SK-N-SH (cell line): ENCODE results near the gene DNAJA2. TPM values are rescaled to one million over a fixed set of nuclear protein-coding genes. Genes with fewer than 3 reads are reported as not detected.

Experiments
- CTCF ChIA-PET: fragments of 300-600, 350-600 bp; formaldehyde crosslinking; extraction: SDS; loops from one replicate; lab custom pipeline; 2021; lab: Yijun Ruan, JAX
- POLR2A ChIA-PET: fragments of 350-600 bp; sonication (Branson Sonifier 250); formaldehyde crosslinking; extraction: SDS; loops from one replicate; lab custom pipeline; 2020; ENCODE audit warnings: antibody characterized with exemption, inconsistent platforms; lab: Yijun Ruan, JAX
- DNase-seq: peaks from one replicate; pipeline ENCODE4 v3.0.0; 2012
- H2AFZ ChIP-seq: fragments of 200-600 bp; sonication (generic); 2 replicates; pipeline ENCODE4 v1.8.1; 2016; ENCODE audit warnings: antibody characterized with exemption, mild to moderate bottlenecking, low read depth
- H3F3A ChIP-seq: fragments of 200-600 bp; sonication (generic); replicated peaks from 2 replicates; pipeline ENCODE3; 2016; ENCODE audit warnings: antibody characterized with exemption, mild to moderate bottlenecking; ENCODE audit not compliant: insufficient read depth
- H3K27ac ChIP-seq, 2 experiments: fragments of 200-500 bp in 1 of 2; fragments of 200-600 bp in 1 of 2; sonication (Bioruptor generic) in 1 of 2; sonication (generic), shearing (Covaris generic) in 1 of 2; 2 replicates each; pipeline versions ENCODE4 v1.5.1 to v1.6.1; 2014 to 2016; ENCODE audit warnings: low read depth in 2 of 2, inconsistent platforms in 1 of 2, low read length in 1 of 2, mild to moderate bottlenecking in 1 of 2, mixed read lengths in 1 of 2
- H3K27me3 ChIP-seq: fragments of 200-600 bp; sonication (generic), shearing (Covaris generic); 2 replicates; pipeline ENCODE4 v1.6.1; 2016; ENCODE audit warnings: mixed run types; ENCODE audit not compliant: insufficient read depth
- H3K36me3 ChIP-seq, 2 experiments: fragments of 200-500 bp in 1 of 2; fragments of 200-600 bp in 1 of 2; sonication (Bioruptor generic) in 1 of 2; sonication (generic) in 1 of 2; replicated peaks in 1 of 2; 2 replicates each; pipeline versions ENCODE3 to v1.5.1; 2014 to 2016; ENCODE audit warnings: low read length in 1 of 2, mild to moderate bottlenecking in 1 of 2; ENCODE audit not compliant: insufficient read depth in 2 of 2, control insufficient read depth in 1 of 2
- H3K4me1 ChIP-seq, 2 experiments: fragments of 200-500 bp in 1 of 2; fragments of 200-600 bp in 1 of 2; sonication (Bioruptor generic) in 1 of 2; sonication (generic), shearing (Covaris generic) in 1 of 2; 2 replicates each; pipeline versions ENCODE4 v1.5.1 to v1.6.1; 2014 to 2016; ENCODE audit warnings: low read depth in 1 of 2, low read length in 1 of 2, mixed run types in 1 of 2; ENCODE audit not compliant: insufficient read depth in 2 of 2, control insufficient read depth in 1 of 2
- H3K4me2 ChIP-seq: fragments of 200-600 bp; sonication (generic), shearing (Covaris generic); 2 replicates; pipeline ENCODE4 v1.6.1; 2017; ENCODE audit warnings: mixed run types
- H3K4me3 ChIP-seq, 2 experiments: fragments of 200-500 bp in 1 of 2; fragments of 200-600 bp in 1 of 2; sonication (Bioruptor generic) in 1 of 2; sonication (generic), shearing (Covaris generic) in 1 of 2; 2 replicates each; pipeline versions ENCODE4 v1.5.1 to v1.8.1; 2014 to 2016; ENCODE audit warnings: low read depth in 2 of 2, inconsistent platforms in 1 of 2, low read length in 1 of 2, mild to moderate bottlenecking in 1 of 2, mixed read lengths in 1 of 2, moderate library complexity in 1 of 2
- H3K79me2 ChIP-seq: fragments of 200-600 bp; sonication (generic); 2 replicates; pipeline ENCODE4 v1.8.1; 2017; ENCODE audit warnings: mild to moderate bottlenecking; ENCODE audit not compliant: insufficient read depth
- H3K9ac ChIP-seq: fragments of 200-600 bp; sonication (generic); 2 replicates; pipeline ENCODE4 v1.6.1; 2017; ENCODE audit warnings: mixed run types
- H3K9me2 ChIP-seq: fragments of 200-600 bp; sonication (generic); 2 replicates; pipeline ENCODE4 v1.6.1; 2017; ENCODE audit warnings: mixed run types
- H3K9me3 ChIP-seq: fragments of 200-600 bp; sonication (generic); 2 replicates; pipeline ENCODE4 v1.6.1; 2017; ENCODE audit warnings: mixed run types, mild to moderate bottlenecking, moderate library complexity
- H4K20me1 ChIP-seq: fragments of 200-600 bp; sonication (generic); 2 replicates; pipeline ENCODE4 v1.6.1; 2017; ENCODE audit warnings: mild to moderate bottlenecking, mixed run types; ENCODE audit not compliant: insufficient read depth
- CTCF ChIP-seq: fragments of 200-600 bp; sonication (generic); IDR thresholded peaks from 2 replicates; pipeline ENCODE4 v1.6.1; 2017; ENCODE audit warnings: antibody characterized with exemption, mild to moderate bottlenecking, moderate library complexity
- FOXJ3 ChIP-seq: sonication (generic); formaldehyde crosslinking; IDR thresholded peaks from 2 replicates; pipeline ENCODE4 v1.5.1; 2020; ENCODE audit warnings: mild to moderate bottlenecking, missing genetic modification reagents
- GABPA ChIP-seq: IDR thresholded peaks from 2 replicates; pipeline ENCODE4 v1.4.0; 2012; ENCODE audit warnings: low read depth, mild to moderate bottlenecking
- POLR2AphosphoS5 ChIP-seq: IDR thresholded peaks from 2 replicates; pipeline ENCODE4 v1.6.1; 2012; ENCODE audit warnings: low read depth, low read length
- SMC3 ChIP-seq: IDR thresholded peaks from 2 replicates; pipeline ENCODE4 v1.6.1; 2012; ENCODE audit warnings: low read depth, low read length, improper control_type of control experiment
- YY1 ChIP-seq: IDR thresholded peaks from 2 replicates; pipeline ENCODE4 v1.4.0; 2012; ENCODE audit warnings: low read depth, mild to moderate bottlenecking
- ZBTB33 ChIP-seq: IDR thresholded peaks from 2 replicates; pipeline ENCODE4 v1.4.0; 2012; ENCODE audit warnings: low read depth, borderline replicate concordance
- WGBS: methylation state at CpG from one replicate; pipeline ENCODE4 v1.1.6; 2017; ENCODE audit warnings: low lambda C conversion rate; 5-methylcytosine and 5-hydroxymethylcytosine counted together
- polyA plus RNA-seq, 3 experiments: library from polyadenylated mRNA; depleted of rRNA; stranded (reverse); fragments of >200 nt; gene quantifications; 2 replicates each; pipeline ENCODE4 v1.2.3, GENCODE V29; 2012
- TF ChIP-seq, protein P1 (sequence below): IDR thresholded peaks from 2 replicates; pipeline ENCODE4 v1.6.1; 2012; ENCODE audit warnings: mild to moderate bottlenecking, low read depth, low read length, moderate library complexity

Gene DNAJA2
- polyA plus RNA-seq, 1 of the 3 experiments (the other 2 are of a cell fraction), result 9.7 TPM

GRCh38 chr16:46996952-46997458 is 23.5 kb upstream of the DNAJA2 start (continued):
- TF ChIP-seq ZBTB33 (no peak), SMC3 (no peak), GABPA (no peak), YY1 (no peak), FOXJ3 (CRISPR knock-in tag) (no peak), POLR2AphosphoS5 (no peak)
- TF ChIP-seq, protein P1, sequence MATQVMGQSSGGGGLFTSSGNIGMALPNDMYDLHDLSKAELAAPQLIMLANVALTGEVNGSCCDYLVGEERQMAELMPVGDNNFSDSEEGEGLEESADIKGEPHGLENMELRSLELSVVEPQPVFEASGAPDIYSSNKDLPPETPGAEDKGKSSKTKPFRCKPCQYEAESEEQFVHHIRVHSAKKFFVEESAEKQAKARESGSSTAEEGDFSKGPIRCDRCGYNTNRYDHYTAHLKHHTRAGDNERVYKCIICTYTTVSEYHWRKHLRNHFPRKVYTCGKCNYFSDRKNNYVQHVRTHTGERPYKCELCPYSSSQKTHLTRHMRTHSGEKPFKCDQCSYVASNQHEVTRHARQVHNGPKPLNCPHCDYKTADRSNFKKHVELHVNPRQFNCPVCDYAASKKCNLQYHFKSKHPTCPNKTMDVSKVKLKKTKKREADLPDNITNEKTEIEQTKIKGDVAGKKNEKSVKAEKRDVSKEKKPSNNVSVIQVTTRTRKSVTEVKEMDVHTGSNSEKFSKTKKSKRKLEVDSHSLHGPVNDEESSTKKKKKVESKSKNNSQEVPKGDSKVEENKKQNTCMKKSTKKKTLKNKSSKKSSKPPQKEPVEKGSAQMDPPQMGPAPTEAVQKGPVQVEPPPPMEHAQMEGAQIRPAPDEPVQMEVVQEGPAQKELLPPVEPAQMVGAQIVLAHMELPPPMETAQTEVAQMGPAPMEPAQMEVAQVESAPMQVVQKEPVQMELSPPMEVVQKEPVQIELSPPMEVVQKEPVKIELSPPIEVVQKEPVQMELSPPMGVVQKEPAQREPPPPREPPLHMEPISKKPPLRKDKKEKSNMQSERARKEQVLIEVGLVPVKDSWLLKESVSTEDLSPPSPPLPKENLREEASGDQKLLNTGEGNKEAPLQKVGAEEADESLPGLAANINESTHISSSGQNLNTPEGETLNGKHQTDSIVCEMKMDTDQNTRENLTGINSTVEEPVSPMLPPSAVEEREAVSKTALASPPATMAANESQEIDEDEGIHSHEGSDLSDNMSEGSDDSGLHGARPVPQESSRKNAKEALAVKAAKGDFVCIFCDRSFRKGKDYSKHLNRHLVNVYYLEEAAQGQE, result no peak

DNA sequence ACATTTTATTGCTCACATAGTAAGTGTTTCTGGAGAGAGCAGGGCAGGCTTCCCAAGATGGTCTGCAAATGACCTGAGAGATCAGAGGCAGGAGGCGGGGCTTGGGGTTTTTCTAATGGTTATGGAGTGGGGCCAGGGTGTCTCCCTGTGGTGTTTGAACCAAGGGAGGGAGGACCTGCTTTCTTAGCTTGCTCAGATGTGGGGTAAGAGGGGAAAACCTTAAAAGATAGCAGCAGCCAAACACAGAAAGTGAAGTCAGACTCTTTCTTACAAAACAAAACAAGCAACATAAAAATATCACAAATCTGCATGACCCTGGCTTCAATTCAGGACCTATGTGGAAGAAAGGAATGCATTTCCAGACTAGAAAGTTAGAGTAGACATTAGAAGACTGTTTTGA is 22.9 kb upstream of the DNAJA2 start:
- Histone ChIP-seq H3K27ac (no peak overlapping the region), H3K9ac (no peak overlapping the region), H4K20me1 (no peaks in the 10 kb centered on the region), H3F3A (no peaks in the 10 kb centered on the region), H2AFZ (no peak overlapping the region), H3K4me1 (no peaks in the 10 kb centered on the region), H3K36me3 (no peaks in the 10 kb centered on the region), H3K9me3 (no peaks in the 10 kb centered on the region), H3K79me2 (no peaks in the 10 kb centered on the region), H3K27me3 (no peaks in the 10 kb centered on the region), H3K9me2 (no peaks in the 10 kb centered on the region), H3K4me2 (no peak overlapping the region), H3K4me3 (no peak overlapping the region)
- TF ChIP-seq CTCF, result no peak
- POLR2A ChIA-PET, result no interaction called here
- no peak for DNase-seq
- CTCF ChIA-PET, result no interaction called here
- 36% methylated on average over 1 of the region's 1 CpG for WGBS
